HG03521 (cell line): Measurements from ENCODE around the gene TTLL10.
"Not testable (repeated sequence)": the region's sequence is repeated elsewhere in the genome, so short reads cannot be mapped to it uniquely, and the experiment has no call there.

Experiments
- ATAC-seq: cut with Tn5 transposase; IDR thresholded peaks from one replicate; pipeline ENCODE4 v1.9.1; 2021; ENCODE audit warnings: mild to moderate bottlenecking, moderate library complexity; ENCODE audit not compliant: unreplicated experiment

Gene TTLL10

GRCh38 chr1:1140673-1141072, 33.0 kb upstream of the TTLL10 start:
- ATAC-seq = no peak

GRCh38 chr1:1141244-1141910, 32.3 kb upstream of the TTLL10 start:
- ATAC-seq = no peak

GRCh38 chr1:1141911-1142250, 31.8 kb upstream of the TTLL10 start:
- no peak for ATAC-seq

GRCh38 chr1:1142352-1142751, 31.3 kb upstream of the TTLL10 start:
- ATAC-seq = not testable (repeated sequence)

GRCh38 chr1:1142844-1143243, 30.8 kb upstream of the TTLL10 start:
- no peak for ATAC-seq

GRCh38 chr1:1143636-1144035, 30.0 kb upstream of the TTLL10 start:
- ATAC-seq = no peak

GRCh38 chr1:1144122-1144842, 29.4 kb upstream of the TTLL10 start:
- ATAC-seq = no peak

- no peak for ATAC-seq
These were observed 28.7 kb upstream of the TTLL10 start for GRCh38 chr1:1144843-1145546.

GRCh38 chr1:1145547-1145914, 28.1 kb upstream of the TTLL10 start:
- ATAC-seq = no peak

- ATAC-seq = no peak
These were observed 27.7 kb upstream of the TTLL10 start for GRCh38 chr1:1146026-1146425.

GRCh38 chr1:1146596-1146995, 27.1 kb upstream of the TTLL10 start:
- ATAC-seq = no peak

GRCh38 chr1:1148061-1148460, 25.6 kb upstream of the TTLL10 start:
- ATAC-seq = no peak

GRCh38 chr1:1148569-1148968, 25.1 kb upstream of the TTLL10 start:
- ATAC-seq = no peak

GRCh38 chr1:1149416-1149815, 24.3 kb upstream of the TTLL10 start:
- no peak for ATAC-seq

DNA sequence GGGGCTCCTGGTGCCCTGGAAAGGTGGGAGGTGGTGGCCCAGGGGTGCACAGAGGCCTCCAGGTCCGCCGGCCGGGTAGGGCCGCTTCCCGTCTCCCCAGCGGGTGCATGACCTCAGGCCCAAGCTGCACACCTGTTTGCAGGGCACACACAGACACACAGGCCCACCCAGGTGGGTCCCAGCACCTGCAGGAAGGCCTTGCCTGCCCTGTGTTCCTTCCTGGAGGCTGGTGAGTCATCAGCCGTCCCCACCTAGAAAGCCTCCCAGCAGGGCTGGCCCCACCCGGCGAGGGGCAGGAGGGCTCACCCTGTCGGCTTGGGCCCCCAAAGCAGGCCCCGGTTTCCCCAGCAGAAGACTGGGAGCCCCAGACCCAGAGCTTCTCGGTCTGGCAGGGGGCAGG, 23.6 kb upstream of the TTLL10 start:
- ATAC-seq = no peak

DNA sequence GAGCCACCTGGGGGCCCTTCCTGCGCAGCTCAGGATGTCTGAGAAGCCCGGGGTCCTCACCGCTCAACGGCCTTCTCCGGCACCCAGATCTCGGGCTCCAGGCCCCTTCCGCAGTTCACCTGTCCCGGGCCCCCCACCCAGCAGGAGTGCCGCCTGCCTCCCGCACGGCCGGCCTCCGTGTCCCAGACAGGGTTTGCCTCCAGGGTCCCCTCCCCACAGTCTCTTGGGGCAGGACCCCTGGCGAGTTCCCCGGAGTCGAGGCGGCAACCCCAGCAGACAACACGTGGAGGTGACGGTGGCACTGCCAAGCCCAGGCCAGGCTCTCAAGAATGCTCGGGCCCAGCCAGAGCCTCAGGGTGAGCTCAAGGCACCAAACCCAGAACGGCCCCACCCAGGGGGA, 22.4 kb upstream of the TTLL10 start:
- ATAC-seq = no peak

- not testable (repeated sequence) for ATAC-seq
These were observed 21.2 kb upstream of the TTLL10 start for GRCh38 chr1:1152431-1152830.

GRCh38 chr1:1153215-1153614, 20.5 kb upstream of the TTLL10 start:
- ATAC-seq = not testable (repeated sequence)

- ATAC-seq = no peak
These were observed 19.8 kb upstream of the TTLL10 start for GRCh38 chr1:1153874-1154273.

GRCh38 chr1:1155258-1155657, 18.4 kb upstream of the TTLL10 start:
- no peak for ATAC-seq

DNA sequence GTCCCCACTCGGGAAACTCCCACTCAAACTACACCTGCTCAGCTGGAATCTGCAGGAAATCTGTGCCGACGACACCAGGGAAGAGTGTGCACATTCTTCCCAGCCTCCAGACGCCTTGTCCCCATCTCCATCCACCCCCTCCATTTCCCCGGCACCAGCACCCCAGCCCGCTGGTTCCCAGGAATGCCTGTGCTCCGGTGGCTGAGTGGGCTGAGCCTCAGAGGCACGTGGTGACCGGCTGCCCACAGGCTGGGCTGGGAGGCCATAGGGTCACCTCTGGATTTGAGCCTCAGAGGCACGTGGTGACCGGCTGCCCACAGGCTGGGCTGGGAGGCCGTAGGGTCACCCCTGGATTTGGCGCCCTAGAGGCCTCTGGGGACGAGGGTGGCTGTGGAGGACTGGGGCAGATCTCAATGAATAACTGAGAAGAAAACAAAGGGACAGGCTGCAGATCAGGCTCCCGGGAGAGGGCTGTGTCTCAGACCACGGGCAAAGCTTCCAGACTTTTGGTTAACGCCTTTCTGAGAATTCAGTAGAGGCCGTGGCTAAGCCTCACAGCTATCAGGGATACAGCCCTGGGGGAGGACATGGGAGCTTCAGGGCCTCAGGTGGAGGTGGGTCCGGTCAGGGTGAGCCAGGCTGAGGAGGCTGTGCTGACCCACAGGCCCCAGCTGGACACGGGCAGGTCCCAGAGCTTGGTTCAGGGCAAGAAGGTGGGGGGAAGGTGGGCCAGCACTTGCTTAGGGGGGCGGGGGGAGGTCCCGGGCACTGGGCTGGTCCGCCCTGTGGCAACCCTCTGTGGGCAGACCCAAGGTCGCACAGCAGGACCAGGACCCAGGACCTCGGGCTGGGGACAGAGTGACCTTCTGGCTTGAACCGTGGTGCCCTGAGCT, 17.3 kb upstream of the TTLL10 start:
- ATAC-seq = no peak
